ENCODE results near the gene BTBD9.

DNA sequence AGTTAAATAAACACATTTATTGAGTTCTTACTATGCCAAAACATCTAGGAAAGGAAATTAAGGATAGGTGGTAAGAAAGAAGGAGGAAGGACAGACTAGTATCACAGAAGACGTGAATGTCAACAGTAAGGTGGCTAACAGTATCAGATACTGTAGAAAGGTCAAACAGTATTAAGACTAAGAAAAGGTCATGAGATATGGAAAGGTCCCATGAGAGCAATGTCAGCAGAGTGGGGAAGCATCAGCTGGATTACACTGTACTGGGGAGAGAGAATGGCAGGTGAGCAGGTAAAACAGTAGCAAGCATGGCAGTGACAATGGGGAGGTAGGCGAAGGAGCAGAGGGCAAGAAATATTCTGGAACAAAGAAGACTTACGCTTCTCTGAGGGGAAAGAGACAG lies 45.2 kb upstream of the BTBD9 start:
- TF ChIP-seq, protein P1, sequence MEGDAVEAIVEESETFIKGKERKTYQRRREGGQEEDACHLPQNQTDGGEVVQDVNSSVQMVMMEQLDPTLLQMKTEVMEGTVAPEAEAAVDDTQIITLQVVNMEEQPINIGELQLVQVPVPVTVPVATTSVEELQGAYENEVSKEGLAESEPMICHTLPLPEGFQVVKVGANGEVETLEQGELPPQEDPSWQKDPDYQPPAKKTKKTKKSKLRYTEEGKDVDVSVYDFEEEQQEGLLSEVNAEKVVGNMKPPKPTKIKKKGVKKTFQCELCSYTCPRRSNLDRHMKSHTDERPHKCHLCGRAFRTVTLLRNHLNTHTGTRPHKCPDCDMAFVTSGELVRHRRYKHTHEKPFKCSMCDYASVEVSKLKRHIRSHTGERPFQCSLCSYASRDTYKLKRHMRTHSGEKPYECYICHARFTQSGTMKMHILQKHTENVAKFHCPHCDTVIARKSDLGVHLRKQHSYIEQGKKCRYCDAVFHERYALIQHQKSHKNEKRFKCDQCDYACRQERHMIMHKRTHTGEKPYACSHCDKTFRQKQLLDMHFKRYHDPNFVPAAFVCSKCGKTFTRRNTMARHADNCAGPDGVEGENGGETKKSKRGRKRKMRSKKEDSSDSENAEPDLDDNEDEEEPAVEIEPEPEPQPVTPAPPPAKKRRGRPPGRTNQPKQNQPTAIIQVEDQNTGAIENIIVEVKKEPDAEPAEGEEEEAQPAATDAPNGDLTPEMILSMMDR (IDR thresholded peaks at IDR 0.05): no peak
- no peak for TF ChIP-seq POLR2A (IDR thresholded peaks at IDR 0.05)
